GM18868 (cell line): Measurements from ENCODE around the gene RND2.
"Not testable (repeated sequence)": the region's sequence is repeated elsewhere in the genome, so short reads cannot be mapped to it uniquely, and the experiment has no call there.

Experiments used
- ATAC-seq: cut with Tn5 transposase; IDR thresholded peaks from one replicate; pipeline ENCODE4 v1.9.1; 2021; ENCODE audit warnings: mild to moderate bottlenecking, moderate library complexity; ENCODE audit not compliant: unreplicated experiment

RND2 gene

GRCh38 chr17:43024407-43025289, at the start of gene RND2:
Gene RND2 (plus strand): TSS chr17:43025231. CDS start chr17:43025348, 117 bp downstream.
- ATAC-seq = peak; percentile 48

- ATAC-seq = no peak
Observed at GRCh38 chr17:42975265-42975664, 49.8 kb upstream of the RND2 start.

GRCh38 chr17:42975701-42976100, 49.3 kb upstream of the RND2 start:
- not testable (repeated sequence) for ATAC-seq

- ATAC-seq = no peak
Observed at GRCh38 chr17:42979511-42980273, 45.3 kb upstream of the RND2 start, which contains the start of gene PTGES3L. Gene PTGES3L (minus strand): TSS chr17:42980080. CDS start chr17:42980053, 27 bp downstream.

- ATAC-seq = peak; percentile 65
Observed at GRCh38 chr17:42980274-42980765, 44.7 kb upstream of the RND2 start, which contains the start of gene RUNDC1. Gene RUNDC1 (plus strand): TSS chr17:42980565. CDS start chr17:42980577, 12 bp downstream.

- ATAC-seq = peak; percentile 41
Observed at GRCh38 chr17:42980766-42981397, 44.1 kb upstream of the RND2 start.

- no peak for ATAC-seq
Observed at GRCh38 chr17:42982266-42982665, 42.8 kb upstream of the RND2 start.

- ATAC-seq = peak; percentile 48
Observed at GRCh38 chr17:42985225-42985624, 39.8 kb upstream of the RND2 start.

- ATAC-seq = no peak
Observed at GRCh38 chr17:42989141-42989540, 35.9 kb upstream of the RND2 start.

- ATAC-seq = no peak
Observed at GRCh38 chr17:42989726-42990652, 35.0 kb upstream of the RND2 start.

- ATAC-seq = no peak
Observed at GRCh38 chr17:42991471-42991870, 33.6 kb upstream of the RND2 start.

GRCh38 chr17:42992872-42993271, 32.2 kb upstream of the RND2 start:
- ATAC-seq = no peak

GRCh38 chr17:42993913-42994312, 31.1 kb upstream of the RND2 start:
- ATAC-seq = not testable (repeated sequence)

GRCh38 chr17:42997390-42997983, 27.5 kb upstream of the RND2 start:
- ATAC-seq = no peak

- ATAC-seq = peak; percentile 90
Observed at GRCh38 chr17:42997984-42998938, 26.8 kb upstream of the RND2 start, which contains the start of gene RPL27. Gene RPL27 (plus strand): TSS chr17:42998419. CDS start chr17:42998751, 332 bp downstream.

GRCh38 chr17:42999003-42999525, 26.0 kb upstream of the RND2 start:
- no peak for ATAC-seq

GRCh38 chr17:43000894-43001293, 24.1 kb upstream of the RND2 start:
- not testable (repeated sequence) for ATAC-seq
